HepG2 (cell line): ENCODE data around the gene SPC24. TPM values are rescaled to one million over a fixed set of nuclear protein-coding genes. Genes with fewer than 3 reads are reported as not detected.
A peak's percentile ranks its signal among the peaks of the same experiment; 100 is the strongest.

Source experiments
- ATAC-seq: fragments of 200-7000 bp; cut with Tn5 transposase; 3 replicates; pipeline ENCODE4 v1.9.1; 2020; ENCODE audit warnings: mild to moderate bottlenecking, moderate library complexity
- BruUV-seq: library from RNA; stranded (reverse); fragments of 400-500 nt; replicated peaks from 2 replicates; lab custom pipeline; 2021; lab: Mats Ljungman, UMichigan
- CTCF ChIA-PET: fragments of 300-600 bp; formaldehyde crosslinking; extraction: SDS; loops from one replicate; lab custom pipeline; 2021; ENCODE audit warnings: low total read pairs, inconsistent platforms, low intra/inter-chr PET ratio; lab: Yijun Ruan, JAX
- POLR2A ChIA-PET: fragments of 350-600 bp; sonication (Branson Sonifier 250); formaldehyde crosslinking; loops from one replicate; lab custom pipeline; 2020; ENCODE audit warnings: antibody characterized with exemption, inconsistent platforms; lab: Yijun Ruan, JAX
- DNase-seq: peaks from one replicate; pipeline ENCODE4 v3.0.0-alpha.2; 2015; ENCODE audit warnings: low spot score
- FAIRE-seq: peaks from 3 replicates; lab custom pipeline; 2011; peaks lifted over from hg19 to GRCh38; lab: Jason Lieb, UNC
- H2AFZ ChIP-seq: one replicate; pipeline ENCODE4 v1.6.1; 2011; ENCODE audit warnings: low read length, inconsistent platforms
- H3K27ac ChIP-seq: fragments of 300-600 bp; 3 replicates; pipeline ENCODE4 v1.8.0; 2011; ENCODE audit warnings: mixed run types, mild to moderate bottlenecking, mixed read lengths, low read length, inconsistent platforms; ENCODE audit not compliant: insufficient read depth; ENCODE audit errors: extremely low read length
- H3K27me3 ChIP-seq, 2 experiments: fragments of 200-600 bp in 1 of 2; 2 replicates in 1 of 2; 3 replicates in 1 of 2; pipeline versions ENCODE4 v1.6.0 to v1.8.0; 2011; ENCODE audit warnings: low read length in 2 of 2, mild to moderate bottlenecking in 2 of 2, moderate library complexity in 2 of 2, inconsistent platforms in 1 of 2; ENCODE audit not compliant: insufficient read depth in 2 of 2, control insufficient read depth in 1 of 2
- H3K36me3 ChIP-seq, 2 experiments: fragments of 200-600 bp in 1 of 2; replicated peaks in 1 of 2; 2 replicates in 1 of 2; 3 replicates in 1 of 2; pipeline versions ENCODE4 v1.5.1 to v1.8.0; 2011; ENCODE audit warnings: low read length in 2 of 2, inconsistent platforms in 1 of 2; ENCODE audit not compliant: insufficient read depth in 2 of 2, control insufficient read depth in 1 of 2
- H3K4me1 ChIP-seq: 2 replicates; pipeline ENCODE4 v1.5.1; 2012; ENCODE audit warnings: low read length, inconsistent platforms; ENCODE audit not compliant: insufficient read depth
- H3K4me2 ChIP-seq: 2 replicates; pipeline ENCODE4 v1.6.0; 2011; ENCODE audit warnings: low read depth, low read length, inconsistent platforms
- H3K4me3 ChIP-seq, 3 experiments: fragments of 200-600 bp in 1 of 3; sonication (generic), shearing (Covaris generic) in 1 of 3; replicated peaks in 1 of 3; 2 replicates each; pipeline ENCODE4 v1.5.1; 2011 to 2016; ENCODE audit warnings: low read length in 3 of 3, inconsistent platforms in 2 of 3, low read depth in 2 of 3, mild to moderate bottlenecking in 2 of 3, control low read depth in 1 of 3, mixed read lengths in 1 of 3; ENCODE audit not compliant: insufficient read depth in 1 of 3
- H3K79me2 ChIP-seq: one replicate; pipeline ENCODE4 v1.6.1; 2011; ENCODE audit warnings: low read length, inconsistent platforms; ENCODE audit not compliant: insufficient read depth
- H3K9ac ChIP-seq: 2 replicates; pipeline ENCODE4 v1.6.0; 2011; ENCODE audit warnings: mild to moderate bottlenecking, low read depth, low read length, inconsistent platforms; ENCODE audit not compliant: insufficient read depth
- H3K9me3 ChIP-seq: 2 replicates; pipeline ENCODE4 v1.5.1; 2012; ENCODE audit warnings: mild to moderate bottlenecking, low read length
- H4K20me1 ChIP-seq: 2 replicates; pipeline ENCODE4 v1.6.0; 2011; ENCODE audit warnings: inconsistent platforms, mild to moderate bottlenecking, low read length, moderate library complexity; ENCODE audit not compliant: insufficient read depth
- AGO2 ChIP-seq: fragments of 200-400 bp; formaldehyde crosslinking; optimal IDR thresholded peaks from 2 replicates; pipeline ENCODE3; 2017; ENCODE audit warnings: mild to moderate bottlenecking, low read depth, low read length, moderate library complexity
- CEBPB ChIP-seq: IDR thresholded peaks from 2 replicates; pipeline ENCODE4 v1.6.1; 2011; ENCODE audit warnings: low read depth, low read length, improper control_type of control experiment, borderline replicate concordance
- HOXA9 ChIP-seq: sonication (generic); formaldehyde crosslinking; IDR thresholded peaks from 2 replicates; pipeline ENCODE4 v1.8.1; 2022; ENCODE audit warnings: missing genetic modification reagents, mild to moderate bottlenecking, moderate library complexity, borderline replicate concordance
- IRF2 ChIP-seq: IDR thresholded peaks from 2 replicates; pipeline ENCODE4 v1.6.1; 2018; ENCODE audit warnings: missing genetic modification reagents, missing compliant biosample characterization
- NFIC ChIP-seq: IDR thresholded peaks from 2 replicates; pipeline ENCODE4 v1.6.1; 2012; ENCODE audit warnings: mild to moderate bottlenecking, low read length, inconsistent platforms
- PAX8 ChIP-seq: sonication (generic); formaldehyde crosslinking; IDR thresholded peaks from 2 replicates; pipeline ENCODE4 v1.8.0; 2022; ENCODE audit warnings: mild to moderate bottlenecking, missing genetic modification reagents, borderline replicate concordance
- RBM22 ChIP-seq: fragments of 200-400 bp; formaldehyde crosslinking; optimal IDR thresholded peaks from 2 replicates; pipeline ENCODE3; 2017; ENCODE audit warnings: mild to moderate bottlenecking, low read length, moderate library complexity
- RNF219 ChIP-seq: sonication (generic); formaldehyde crosslinking; IDR thresholded peaks from 2 replicates; pipeline ENCODE4 v1.5.0; 2020; ENCODE audit warnings: mild to moderate bottlenecking, missing genetic modification reagents
- ZBTB33 ChIP-seq: sonication (generic); formaldehyde crosslinking; IDR thresholded peaks from 2 replicates; pipeline ENCODE4 v1.4.0; 2020; ENCODE audit warnings: missing genetic modification reagents
- ZNF138 ChIP-seq: sonication (generic); formaldehyde crosslinking; IDR thresholded peaks from 2 replicates; pipeline ENCODE4 v1.5.0; 2020; ENCODE audit warnings: mild to moderate bottlenecking, low read depth, missing genetic modification reagents
- ZNF274 ChIP-seq: sonication (generic); formaldehyde crosslinking; IDR thresholded peaks from 2 replicates; pipeline ENCODE4 v1.5.1; 2020; ENCODE audit warnings: mild to moderate bottlenecking, missing genetic modification reagents
- ZNF280B ChIP-seq: sonication (generic); formaldehyde crosslinking; IDR thresholded peaks from 2 replicates; pipeline ENCODE4 v1.5.0; 2020; ENCODE audit warnings: missing genetic modification reagents, mild to moderate bottlenecking, borderline replicate concordance
- ZNF572 ChIP-seq: sonication (generic); formaldehyde crosslinking; IDR thresholded peaks from 2 replicates; pipeline ENCODE4 v1.5.1; 2020; ENCODE audit warnings: mild to moderate bottlenecking, missing genetic modification reagents
- WGBS: methylation state at CpG from one replicate; pipeline ENCODE4 v1.1.6; 2017; ENCODE audit warnings: low lambda C conversion rate; 5-methylcytosine and 5-hydroxymethylcytosine counted together
- in situ Hi-C: cut with HindIII; loops from 2 replicates; pipeline ENCODE4 v1.10.0; 2017; ENCODE audit warnings: low pct_unique_long_range_greater_than_20kb; ENCODE audit not compliant: extremely low pct_ligation_motif_present
- intact Hi-C: fragments of 100-400 bp; cut with micrococcal nuclease; formaldehyde crosslinking; loops from one replicate; pipeline ENCODE4 v1.10.0; 2022; ENCODE audit not compliant: unreplicated experiment
- polyA plus RNA-seq, 8 experiments: library from polyadenylated mRNA; depleted of rRNA in 3 of 8; stranded (reverse) in 7 of 8; unstranded in 1 of 8; fragments of >200 nt; fragmentation: Illumina TruSeq in 4 of 8; extraction: Trizol in 4 of 8; gene quantifications; 2 replicates each; pipeline versions ENCODE4 v1.2.1 to v1.2.3, GENCODE V29; 2011 to 2016; ENCODE audit warnings: low read depth in 4 of 8, missing spikeins in 1 of 8, mixed read lengths in 1 of 8; ENCODE audit not compliant: insufficient read depth in 1 of 8
- total RNA-seq, 5 experiments: library from RNA; depleted of rRNA; stranded (reverse); fragments of >200 nt; fragmentation: Illumina TruSeq; extraction: Trizol; gene quantifications; 2 replicates each; pipeline ENCODE4 v1.2.3, GENCODE V29; 2016; ENCODE audit warnings: low read depth in 1 of 5

SPC24 gene
- total and polyA plus RNA-seq, 2 of the 13 experiments (the other 11 are each of a cell fraction or from before 2014, with no cell fraction given), result 10.0 to 46.2 TPM

- FAIRE-seq (no peak), DNase-seq (no peak), ATAC-seq (no peak)
- H3K9ac ChIP-seq, result no peak overlapping the region
- H2AFZ ChIP-seq, result no peak overlapping the region
- intact Hi-C loops (no loop called here), in situ Hi-C loops (no loop called here)
- H4K20me1 ChIP-seq, result peaks cover 31% of the 10 kb centered on the region
- H3K9me3 ChIP-seq, result no peaks in the 10 kb centered on the region
- H3K4me2 ChIP-seq, result no peak overlapping the region
- no peak overlapping the region for H3K4me3 ChIP-seq
- no TSS peak for BruUV-seq
- no peaks in the 10 kb centered on the region for H3K4me1 ChIP-seq
- H3K27me3 ChIP-seq, result no peaks in the 10 kb centered on the region
- no peak overlapping the region for H3K27ac ChIP-seq
- peaks cover 48 to 85% of the 10 kb centered on the region in 2 experiments for H3K36me3 ChIP-seq
- ChIA-PET POLR2A (no interaction called here), CTCF (no interaction called here)
- 95% methylated on average over 11 of the region's 11 CpGs for WGBS
- peak; percentile 11 for TF ChIP-seq AGO2
- 0 out of 2 replicates have a peak, but pooled peaks have one; percentile 17 for TF ChIP-seq HOXA9
- no peak for TF ChIP-seq PAX8 (CRISPR knock-in tag)
- peak; percentile 51 for TF ChIP-seq RBM22
- TF ChIP-seq ZNF280B (CRISPR knock-in tag), result no peak
- peaks cover 2% of the 10 kb centered on the region for H3K79me2 ChIP-seq
Measured at GRCh38 chr19:11115895-11116446, 39.6 kb downstream of the SPC24 start.

- Histone ChIP-seq H3K79me2 (peaks cover 2% of the 10 kb centered on the region), H3K27me3 (no peaks in the 10 kb centered on the region), H3K27ac (no peak overlapping the region), H3K4me1 (no peaks in the 10 kb centered on the region), H3K9ac (no peak overlapping the region), H2AFZ (no peak overlapping the region), H3K4me2 (no peak overlapping the region), H3K36me3 (peaks cover 43 to 83% of the 10 kb centered on the region in 2 experiments; a peak in 4 of 5 replicates), H3K9me3 (no peaks in the 10 kb centered on the region), H3K4me3 (no peak overlapping the region), H4K20me1 (peaks cover 27% of the 10 kb centered on the region)
- ATAC-seq, result no peak
- CTCF ChIA-PET, result no interaction called here
- FAIRE-seq, result no peak
- WGBS, result 86% methylated on average over 5 of the region's 5 CpGs
- BruUV-seq, result no TSS peak
- no peak for DNase-seq
- POLR2A ChIA-PET, result no interaction called here
- intact Hi-C loops, result no loop called here
- in situ Hi-C loops, result no loop called here
- peak; percentile 48 for TF ChIP-seq CEBPB
- TF ChIP-seq NFIC, result no peak
- TF ChIP-seq ZBTB33 (CRISPR knock-in tag), result peak; percentile 22; the same call in 1 of the 2 replicates
- TF ChIP-seq ZNF138, result no peak
- TF ChIP-seq IRF2, result no peak
- no peak for TF ChIP-seq RNF219 (CRISPR knock-in tag)
- TF ChIP-seq RBM22, result peak; percentile 73
- no peak for TF ChIP-seq ZNF572
- TF ChIP-seq ZNF274, result no peak
Measured at GRCh38 chr19:11115042-11115441, 40.5 kb downstream of the SPC24 start.
